Right atrium auricular region (tissue), 2 donors: Measurements from ENCODE around the gene PTTG2. TPM values are rescaled to one million over a fixed set of nuclear protein-coding genes. Genes with fewer than 3 reads are reported as not detected.
A peak's percentile ranks its signal among the peaks of the same experiment; 100 is the strongest.

Experiments
- DNase-seq: peaks from one replicate; pipeline ENCODE4 v3.0.0-alpha.2; 2019; ENCODE audit warnings: low spot score
- H3K27ac ChIP-seq, 2 donors: fragments of 200-600 bp; sonication (generic); 1 replicate in 1 of 2; 2 replicates in 1 of 2; pipeline ENCODE4 v1.5.1; 2016 to 2019
- H3K27me3 ChIP-seq, 2 donors: fragments of 200-600 bp; sonication (generic); one replicate each; pipeline versions ENCODE4 v1.5.1 to v1.6.0; 2017 to 2019
- H3K36me3 ChIP-seq: fragments of 200-600 bp; sonication (generic); one replicate; pipeline ENCODE4 v1.5.1; 2016
- H3K4me1 ChIP-seq, 2 donors: fragments of 200-600 bp; sonication (generic); one replicate each; pipeline versions ENCODE4 v1.5.1 to v1.6.0; 2017 to 2019
- H3K4me3 ChIP-seq, 2 donors: fragments of 200-600 bp; sonication (generic); 1 replicate in 1 of 2; 2 replicates in 1 of 2; pipeline ENCODE4 v1.5.1; 2017 to 2019; ENCODE audit warnings: mild to moderate bottlenecking in 1 of 2, moderate library complexity in 1 of 2
- H3K9me3 ChIP-seq, 2 donors: fragments of 200-600 bp; sonication (generic); one replicate each; pipeline ENCODE4 v1.5.1; 2019
- total RNA-seq, 2 donors: library from RNA; depleted of rRNA; stranded (reverse); fragments of >200 nt; gene quantifications; one replicate each; pipeline ENCODE4 v1.1.0, GENCODE V29; 2016
- TF ChIP-seq, protein P1 (sequence below), 2 donors: fragments of 200-600 bp; sonication (generic); IDR thresholded peaks; one replicate each; pipeline ENCODE4 v1.5.1; 2019; ENCODE audit warnings: antibody characterized with exemption in 2 of 2

PTTG2 gene
- total RNA-seq, 2 donors from 2014 or later = 3.6 TPM; not detected in 1

DNA sequence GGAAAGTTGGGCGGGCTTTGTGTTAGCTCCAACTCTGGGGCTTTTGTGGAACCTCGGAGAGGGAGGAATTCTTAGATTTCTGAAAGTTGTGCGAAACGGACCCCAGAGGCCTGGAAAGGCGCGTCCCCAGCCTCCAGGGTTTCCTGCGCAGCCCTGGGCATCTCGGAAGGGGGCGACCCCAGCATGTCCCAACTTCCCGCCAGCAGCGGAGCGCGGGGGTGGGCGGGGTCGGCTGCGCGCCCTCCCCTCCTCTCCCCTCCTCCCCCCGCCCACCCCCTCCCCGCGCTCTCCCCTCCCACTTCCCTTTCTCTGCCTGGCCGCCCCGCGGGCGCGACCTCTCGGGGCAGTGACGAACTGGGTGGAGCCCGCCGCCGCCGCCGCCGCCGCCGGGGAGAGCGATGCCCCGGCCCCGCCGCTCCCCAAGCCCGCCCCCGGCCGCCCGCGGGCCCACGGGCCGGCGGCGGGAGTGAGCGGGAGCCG lies 16.8 kb downstream of the PTTG2 start:
- Histone ChIP-seq H3K36me3 (no peaks in the 10 kb centered on the region), H3K4me1 (peaks cover 0 to 39% of the 10 kb centered on the region in 2 donors), H3K27ac (peak overlapping the region; percentile 97 to 99), H3K27me3 (no peaks in the 10 kb centered on the region), H3K4me3 (peak overlapping the region; percentile 79 to 92), H3K9me3 (no peaks in the 10 kb centered on the region)
- peak; percentile 79 for DNase-seq
- TF ChIP-seq, protein P1, sequence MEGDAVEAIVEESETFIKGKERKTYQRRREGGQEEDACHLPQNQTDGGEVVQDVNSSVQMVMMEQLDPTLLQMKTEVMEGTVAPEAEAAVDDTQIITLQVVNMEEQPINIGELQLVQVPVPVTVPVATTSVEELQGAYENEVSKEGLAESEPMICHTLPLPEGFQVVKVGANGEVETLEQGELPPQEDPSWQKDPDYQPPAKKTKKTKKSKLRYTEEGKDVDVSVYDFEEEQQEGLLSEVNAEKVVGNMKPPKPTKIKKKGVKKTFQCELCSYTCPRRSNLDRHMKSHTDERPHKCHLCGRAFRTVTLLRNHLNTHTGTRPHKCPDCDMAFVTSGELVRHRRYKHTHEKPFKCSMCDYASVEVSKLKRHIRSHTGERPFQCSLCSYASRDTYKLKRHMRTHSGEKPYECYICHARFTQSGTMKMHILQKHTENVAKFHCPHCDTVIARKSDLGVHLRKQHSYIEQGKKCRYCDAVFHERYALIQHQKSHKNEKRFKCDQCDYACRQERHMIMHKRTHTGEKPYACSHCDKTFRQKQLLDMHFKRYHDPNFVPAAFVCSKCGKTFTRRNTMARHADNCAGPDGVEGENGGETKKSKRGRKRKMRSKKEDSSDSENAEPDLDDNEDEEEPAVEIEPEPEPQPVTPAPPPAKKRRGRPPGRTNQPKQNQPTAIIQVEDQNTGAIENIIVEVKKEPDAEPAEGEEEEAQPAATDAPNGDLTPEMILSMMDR (IDR thresholded peaks at IDR 0.05) = peak in 1 of 2 donors; percentile 41

DNA sequence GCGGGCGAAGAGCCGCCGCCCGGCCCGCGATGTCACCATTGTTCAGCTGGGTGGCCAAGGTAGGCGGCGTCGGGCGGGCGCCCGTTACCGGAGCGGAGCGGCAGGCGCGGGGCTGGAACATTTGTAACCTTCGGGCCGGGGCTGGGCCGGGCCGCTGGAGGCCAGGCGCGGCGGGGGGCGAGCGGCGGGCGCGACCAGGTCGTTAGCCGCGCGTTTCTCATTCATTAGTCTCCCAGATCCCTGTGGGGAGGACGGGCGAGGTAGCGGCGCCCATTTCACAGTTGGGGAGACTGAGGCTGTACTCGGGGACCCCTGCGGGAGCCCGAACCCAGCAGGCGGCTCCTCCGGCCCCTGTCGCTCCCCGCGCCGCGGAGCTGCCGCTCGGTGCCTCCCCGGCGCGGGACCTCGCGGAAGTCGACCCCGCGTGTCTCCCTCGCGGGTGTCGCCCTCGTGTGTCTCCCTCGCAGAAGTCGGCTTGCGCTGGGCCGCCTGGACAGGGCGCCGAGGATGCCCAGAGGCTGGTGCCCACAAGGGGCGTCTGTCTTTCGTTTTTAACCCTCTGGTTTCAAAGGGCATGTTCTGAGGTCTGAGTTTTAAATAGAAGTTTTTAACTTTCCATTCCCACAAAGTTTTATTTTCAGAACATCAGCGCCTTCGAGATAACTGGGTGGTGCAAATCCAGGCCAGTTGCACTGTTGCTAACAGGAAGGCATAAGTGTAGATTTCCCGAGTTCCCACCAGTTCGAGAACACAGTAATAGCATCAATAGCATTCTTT lies 17.5 kb downstream of the PTTG2 start:
- Histone ChIP-seq H3K4me3 (peak overlapping the region; percentile 79 to 92), H3K4me1 (peaks cover 0 to 45% of the 10 kb centered on the region in 2 donors), H3K27me3 (no peaks in the 10 kb centered on the region), H3K27ac (peak overlapping the region; percentile 97 to 99), H3K9me3 (no peaks in the 10 kb centered on the region), H3K36me3 (no peaks in the 10 kb centered on the region)
- TF ChIP-seq, protein P1 (IDR thresholded peaks at IDR 0.05) = peak; percentile 46 to 86
- DNase-seq = peak; percentile 84

DNA sequence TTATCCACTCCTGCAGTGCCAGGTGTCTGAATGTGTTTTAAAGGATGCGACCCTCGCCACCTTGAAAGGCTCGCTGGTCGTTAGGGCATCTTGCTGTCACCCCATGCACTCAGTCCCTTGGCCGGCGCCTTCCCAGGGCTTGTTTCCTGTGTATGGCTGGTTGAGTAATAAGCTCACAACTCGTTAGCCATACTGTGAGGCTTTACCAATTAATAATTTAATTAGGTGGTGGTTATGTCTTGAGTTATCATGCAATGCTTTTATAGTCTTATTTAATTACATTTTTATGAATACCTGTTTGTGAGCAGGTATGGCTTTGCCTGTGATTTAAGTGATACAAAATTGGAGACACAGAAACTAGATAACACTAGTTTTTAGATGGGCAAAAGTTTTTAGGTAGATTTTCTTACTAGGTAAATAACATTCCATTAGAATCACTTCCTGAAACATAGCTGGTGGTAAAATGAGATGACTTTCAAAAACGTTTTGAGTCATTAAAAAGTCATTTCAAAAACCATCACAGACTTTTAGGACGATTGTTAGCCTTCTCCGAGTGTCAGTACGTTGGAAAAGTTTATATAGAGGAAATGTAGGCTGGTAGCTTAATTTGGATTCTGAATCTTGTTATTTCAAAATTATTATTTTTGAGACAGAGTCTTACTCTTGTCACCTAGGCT lies 18.2 kb downstream of the PTTG2 start:
- H3K9me3 ChIP-seq = no peaks in the 10 kb centered on the region
- H3K27me3 ChIP-seq = no peaks in the 10 kb centered on the region
- H3K36me3 ChIP-seq = no peaks in the 10 kb centered on the region
- peaks cover 0 to 53% of the 10 kb centered on the region in 2 donors for H3K4me1 ChIP-seq
- peak overlapping the region; percentile 79 to 92 for H3K4me3 ChIP-seq
- peak overlapping the region; percentile 97 to 99 for H3K27ac ChIP-seq
- peak; percentile 68 for DNase-seq
- TF ChIP-seq, protein P1 (IDR thresholded peaks at IDR 0.05) = no peak

DNA sequence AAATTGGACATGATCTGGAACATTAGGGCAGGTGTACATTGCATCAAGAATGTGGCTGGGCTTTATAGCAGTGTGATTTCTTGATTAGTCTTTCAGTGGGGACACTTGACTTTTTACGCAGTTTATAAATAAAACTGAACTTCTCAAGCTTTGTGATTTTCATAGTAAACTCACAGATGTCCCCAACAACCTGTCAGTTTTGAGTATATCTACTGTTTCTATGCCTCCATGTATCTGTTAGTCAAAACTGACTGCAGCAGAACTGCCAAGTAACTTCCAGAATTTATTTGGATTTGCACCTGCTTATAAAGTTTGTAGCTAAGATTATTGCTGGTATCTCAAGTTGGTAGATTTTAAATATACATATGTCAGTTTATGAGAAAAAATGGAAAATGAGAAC lies 20.0 kb downstream of the PTTG2 start:
- no peak for DNase-seq
- peaks cover 0 to 53% of the 10 kb centered on the region in 2 donors for H3K4me1 ChIP-seq
- no peak overlapping the region for H3K27ac ChIP-seq
- TF ChIP-seq, protein P1 (IDR thresholded peaks at IDR 0.05) = no peak
- H3K9me3 ChIP-seq = no peaks in the 10 kb centered on the region
- H3K4me3 ChIP-seq = no peak overlapping the region
- H3K27me3 ChIP-seq = no peaks in the 10 kb centered on the region
- H3K36me3 ChIP-seq = no peaks in the 10 kb centered on the region

DNA sequence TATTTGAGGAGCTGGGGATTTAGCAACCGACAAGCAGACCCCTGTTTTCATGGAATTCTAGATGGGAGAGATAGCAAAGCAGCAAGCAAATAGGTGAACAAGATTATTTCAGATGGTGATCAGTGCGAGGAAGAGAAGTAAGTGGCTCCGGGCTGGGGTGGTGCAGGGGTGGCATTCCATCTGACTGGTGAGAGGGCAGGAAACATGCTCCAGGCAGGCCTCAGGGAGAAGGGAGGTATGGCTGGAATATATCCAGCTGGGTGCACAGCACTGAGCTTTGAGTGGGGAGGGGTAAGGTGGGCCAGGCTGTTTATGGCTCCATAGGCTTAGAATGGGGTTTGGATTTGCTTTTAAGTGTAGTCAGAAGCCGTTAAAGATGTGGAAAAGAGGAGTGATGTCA lies 21.2 kb downstream of the PTTG2 start:
- Histone ChIP-seq H3K36me3 (no peaks in the 10 kb centered on the region), H3K4me3 (no peak overlapping the region), H3K27ac (peak overlapping the region; percentile 60 to 62), H3K27me3 (no peaks in the 10 kb centered on the region), H3K4me1 (peaks cover 0 to 62% of the 10 kb centered on the region in 2 donors), H3K9me3 (no peaks in the 10 kb centered on the region)
- TF ChIP-seq, protein P1 (IDR thresholded peaks at IDR 0.05) = no peak
- no peak for DNase-seq
